GM12878 (cell line): ENCODE measurements around the gene MAN2A2. TPM values are rescaled to one million over a fixed set of nuclear protein-coding genes. Genes with fewer than 3 reads are reported as not detected.

ENCODE experiments used
- ATAC-seq: fragments of 200-7000 bp; cut with Tn5 transposase; 3 replicates; pipeline ENCODE4 v1.9.1; 2020; ENCODE audit warnings: mild to moderate bottlenecking, moderate library complexity
- BruUV-seq: library from RNA; stranded (reverse); fragments of 400-500 nt; replicated peaks from 2 replicates; lab custom pipeline; 2021; lab: Mats Ljungman, UMichigan
- CTCF ChIA-PET: fragments of 300-600 bp; sonication (Branson Sonifier 250); formaldehyde crosslinking; extraction: SDS; loops from one replicate; lab custom pipeline; 2021; ENCODE audit warnings: inconsistent platforms; lab: Yijun Ruan, JAX
- POLR2A ChIA-PET: fragments of 350-600 bp; formaldehyde crosslinking; extraction: SDS; loops from one replicate; lab custom pipeline; 2021; ENCODE audit warnings: inconsistent platforms; lab: Charles Lee
- RAD21 ChIA-PET: fragments of 300-600 bp; sonication (Branson Sonifier 250); formaldehyde crosslinking; loops from one replicate; lab custom pipeline; 2023; ENCODE audit warnings: antibody characterized with exemption; ENCODE audit not compliant: unreplicated experiment; lab: Charles Lee
- SMC1A ChIA-PET: fragments of 300-600 bp; sonication (Branson Sonifier 250); formaldehyde crosslinking; loops from one replicate; lab custom pipeline; 2023; ENCODE audit not compliant: unreplicated experiment, uncharacterized antibody; lab: Charles Lee
- DNase-seq: peaks from one replicate; pipeline ENCODE4 v3.0.0-alpha.2; 2011; ENCODE audit warnings: low read depth, low spot score
- FAIRE-seq: peaks from 3 replicates; lab custom pipeline; 2011; peaks lifted over from hg19 to GRCh38; lab: Jason Lieb, UNC
- H2AFZ ChIP-seq: 2 replicates; pipeline ENCODE4 v1.6.0; 2011; ENCODE audit warnings: low read depth, low read length, control low read depth; ENCODE audit not compliant: control insufficient read depth
- H3K27ac ChIP-seq: 2 replicates; pipeline ENCODE4 v1.5.1; 2011; ENCODE audit warnings: control low read depth; ENCODE audit not compliant: control insufficient read depth, insufficient read depth
- H3K27me3 ChIP-seq, 2 experiments: replicated peaks in 1 of 2; 2 replicates each; pipeline versions ENCODE4 v1.6.0 to v1.6.1; 2011; ENCODE audit warnings: low read length in 1 of 2; ENCODE audit not compliant: control insufficient read depth in 2 of 2, insufficient read depth in 2 of 2
- H3K36me3 ChIP-seq, 2 experiments: 2 replicates each; pipeline ENCODE4 v1.5.1; 2011; ENCODE audit warnings: low read length in 1 of 2; ENCODE audit not compliant: control insufficient read depth in 2 of 2, insufficient read depth in 2 of 2
- H3K4me1 ChIP-seq: 2 replicates; pipeline ENCODE4 v1.6.1; 2011; ENCODE audit warnings: mild to moderate bottlenecking, low read length, moderate library complexity, mixed read lengths; ENCODE audit not compliant: control insufficient read depth, insufficient read depth
- H3K4me2 ChIP-seq: 2 replicates; pipeline ENCODE4 v1.6.0; 2011; ENCODE audit warnings: control low read depth; ENCODE audit not compliant: control insufficient read depth, insufficient read depth
- H3K4me3 ChIP-seq: fragments of 200-600 bp; sonication (generic); 2 replicates; pipeline ENCODE4 v1.5.1; 2016
- H3K79me2 ChIP-seq: 2 replicates; pipeline ENCODE4 v1.6.0; 2011; ENCODE audit warnings: low read length; ENCODE audit not compliant: control insufficient read depth, insufficient read depth
- H3K9ac ChIP-seq: 2 replicates; pipeline ENCODE4 v1.8.0; 2011; ENCODE audit warnings: low read length, control low read depth, mixed read lengths; ENCODE audit not compliant: control insufficient read depth, insufficient read depth
- H3K9me3 ChIP-seq: replicated peaks from 3 replicates; pipeline ENCODE4 v1.5.1; 2011; ENCODE audit warnings: mild to moderate bottlenecking, low read length; ENCODE audit not compliant: control insufficient read depth, insufficient read depth
- H4K20me1 ChIP-seq: 2 replicates; pipeline ENCODE4 v1.6.0; 2011; ENCODE audit not compliant: control insufficient read depth, insufficient read depth
- JUND ChIP-seq: IDR thresholded peaks from 2 replicates; pipeline ENCODE4 v1.6.1; 2012; ENCODE audit warnings: low read depth, mild to moderate bottlenecking, low read length, improper control_type of control experiment, moderate library complexity
- RFX5 ChIP-seq: IDR thresholded peaks from 2 replicates; pipeline ENCODE4 v1.6.1; 2011; ENCODE audit warnings: low read depth, low read length, improper control_type of control experiment
- TCF7 ChIP-seq: IDR thresholded peaks from 2 replicates; pipeline ENCODE4 v1.6.1; 2014; ENCODE audit warnings: antibody characterized with exemption, borderline replicate concordance
- ZNF592 ChIP-seq: fragments of 450-650 bp; IDR thresholded peaks from 2 replicates; pipeline ENCODE4 v1.6.1; 2017; ENCODE audit warnings: mild to moderate bottlenecking, moderate library complexity
- WGBS: methylation state at CpG from one replicate; pipeline ENCODE4 v1.1.6; 2016; ENCODE audit warnings: low lambda C conversion rate; ENCODE audit not compliant: insufficient replicate concordance, insufficient coverage; ENCODE audit errors: missing lambda C conversion rate; 5-methylcytosine and 5-hydroxymethylcytosine counted together
- in situ Hi-C: fragments of 300-500 bp; cut with MboI; formaldehyde crosslinking; loops from 9 replicates; pipeline ENCODE4 v1.14.3; 2018; ENCODE audit warnings: mixed read lengths
- intact Hi-C: fragments of 100-400 bp; cut with micrococcal nuclease; formaldehyde crosslinking; loops from one replicate; pipeline ENCODE4 v1.14.2; 2022; ENCODE audit not compliant: unreplicated experiment
- polyA plus RNA-seq, 11 experiments: library from polyadenylated mRNA; depleted of rRNA in 4 of 11; unstranded in 6 of 11; stranded (reverse) in 5 of 11; fragments of >200 nt; fragmentation: Nextera tagmentation in 4 of 11; fragmentation: Illumina TruSeq in 1 of 11; extraction: Ambion mirVana in 4 of 11; extraction: Trizol in 1 of 11; gene quantifications; 1 replicate in 1 of 11; 2 replicates in 10 of 11; pipeline versions ENCODE4 v1.2.1 to v1.2.3, GENCODE V29; 2011 to 2016; ENCODE audit warnings: inconsistent platforms in 2 of 11, missing spikeins in 2 of 11, low read depth in 1 of 11
- total RNA-seq, 4 experiments: library from RNA; depleted of rRNA in 3 of 4; stranded (reverse); fragments of >200 nt in 3 of 4; fragmentation: Illumina TruSeq in 1 of 4; extraction: Trizol in 1 of 4; gene quantifications; 2 replicates each; pipeline versions ENCODE4 v1.2.1 to v1.2.3, GENCODE V29; 2013 to 2021

Gene MAN2A2
- total and polyA plus RNA-seq, 10 of the 15 experiments (the other 5 are each of a cell fraction or from before 2014, with no cell fraction given), result 4.2 to 79.4 (median 23.2) TPM

- no peak overlapping the region for H3K27ac ChIP-seq
- DNase-seq (no peak), ATAC-seq (no peak), FAIRE-seq (no peak)
- no peak overlapping the region for H3K4me3 ChIP-seq
- ChIA-PET CTCF (interaction anchor here (1.9 kb wide), 1 partner anchor 9 kb away, joined by 6 read pairs; the partner anchor contains the start of gene MAN2A2), SMC1A (no interaction called here), RAD21 (no interaction called here), POLR2A (no interaction called here)
- no peaks in the 10 kb centered on the region for H3K27me3 ChIP-seq
- TF ChIP-seq TCF7 (no peak), RFX5 (no peak)
- no peaks in the 10 kb centered on the region for H3K4me1 ChIP-seq
- H4K20me1 ChIP-seq, result no peaks in the 10 kb centered on the region
- H2AFZ ChIP-seq, result no peak overlapping the region
- peaks cover 15 to 45% of the 10 kb centered on the region in 2 experiments for H3K36me3 ChIP-seq
- WGBS, result 94% methylated on average over 30 of the region's 30 CpGs
- no peak overlapping the region for H3K9ac ChIP-seq
- H3K4me2 ChIP-seq, result no peak overlapping the region
- no peaks in the 10 kb centered on the region for H3K9me3 ChIP-seq
- no peaks in the 10 kb centered on the region for H3K79me2 ChIP-seq
- in situ Hi-C loops (no loop called here), intact Hi-C loops (no loop called here)
- no TSS peak for BruUV-seq
Observed at GRCh38 chr15:90911906-90912769, 9.0 kb downstream of the MAN2A2 start.

GRCh38 chr15:90912770-90913075 lies 9.6 kb downstream of the MAN2A2 start:
- SMC1A ChIA-PET, result no interaction called here
- WGBS, result 98% methylated on average over 7 of the region's 7 CpGs
- Histone ChIP-seq H3K79me2 (no peaks in the 10 kb centered on the region), H3K4me1 (no peaks in the 10 kb centered on the region), H3K9me3 (no peaks in the 10 kb centered on the region), H3K9ac (no peak overlapping the region), H3K27me3 (no peaks in the 10 kb centered on the region), H3K36me3 (peaks cover 13 to 48% of the 10 kb centered on the region in 2 experiments), H3K4me2 (no peak overlapping the region), H2AFZ (no peak overlapping the region), H3K27ac (no peak overlapping the region), H4K20me1 (no peaks in the 10 kb centered on the region), H3K4me3 (no peak overlapping the region)
- intact Hi-C loops, result no loop called here
- RAD21 ChIA-PET, result no interaction called here
- FAIRE-seq, result no peak
- CTCF ChIA-PET, result interaction anchor here (1.9 kb wide), 1 partner anchor 10 kb away, joined by 6 read pairs; the partner anchor contains the start of gene MAN2A2
- no peak for DNase-seq
- in situ Hi-C loops, result no loop called here
- no TSS peak for BruUV-seq
- TF ChIP-seq ZNF592 (no peak), JUND (no peak)
- POLR2A ChIA-PET, result no interaction called here
- no peak for ATAC-seq
